B cell (primary cell): Measurements from ENCODE around the gene PRKCB.

Source experiments
- EZH2 ChIP-seq: IDR thresholded peaks from 2 replicates; pipeline ENCODE4 v1.6.1; 2012; ENCODE audit warnings: borderline replicate concordance, low read depth, mild to moderate bottlenecking, moderate library complexity, low read length; ENCODE audit not compliant: insufficient read depth, poor library complexity, severe bottlenecking
- TF ChIP-seq, protein P1 (sequence below): fragments of 200-600 bp; IDR thresholded peaks from one replicate; pipeline ENCODE4 v1.8.0; 2022; ENCODE audit warnings: antibody characterized with exemption, mild to moderate bottlenecking

DNA sequence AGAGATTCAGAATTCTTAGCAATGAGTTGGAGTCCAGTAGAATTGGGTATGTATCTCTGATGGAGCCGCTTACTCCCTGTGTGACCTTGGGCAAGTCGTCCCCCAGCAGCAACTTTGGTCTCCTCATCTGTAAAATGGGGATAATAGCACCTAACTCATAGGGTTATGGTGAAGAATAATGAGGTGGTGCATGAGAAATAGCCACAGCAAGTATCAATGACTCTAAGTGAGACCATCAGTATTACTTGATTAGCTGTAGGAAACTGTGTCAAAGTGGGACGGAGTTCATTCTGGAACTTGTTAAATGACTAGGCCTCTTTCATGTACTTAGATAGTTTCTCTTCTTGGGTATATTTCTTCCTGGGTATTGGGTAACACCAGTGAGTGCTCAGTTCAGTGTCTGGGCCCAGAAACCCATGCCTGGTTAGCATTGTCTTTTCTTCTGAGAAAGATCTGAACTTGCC, 6.4 kb downstream of the PRKCB start:
- TF ChIP-seq, protein P1, sequence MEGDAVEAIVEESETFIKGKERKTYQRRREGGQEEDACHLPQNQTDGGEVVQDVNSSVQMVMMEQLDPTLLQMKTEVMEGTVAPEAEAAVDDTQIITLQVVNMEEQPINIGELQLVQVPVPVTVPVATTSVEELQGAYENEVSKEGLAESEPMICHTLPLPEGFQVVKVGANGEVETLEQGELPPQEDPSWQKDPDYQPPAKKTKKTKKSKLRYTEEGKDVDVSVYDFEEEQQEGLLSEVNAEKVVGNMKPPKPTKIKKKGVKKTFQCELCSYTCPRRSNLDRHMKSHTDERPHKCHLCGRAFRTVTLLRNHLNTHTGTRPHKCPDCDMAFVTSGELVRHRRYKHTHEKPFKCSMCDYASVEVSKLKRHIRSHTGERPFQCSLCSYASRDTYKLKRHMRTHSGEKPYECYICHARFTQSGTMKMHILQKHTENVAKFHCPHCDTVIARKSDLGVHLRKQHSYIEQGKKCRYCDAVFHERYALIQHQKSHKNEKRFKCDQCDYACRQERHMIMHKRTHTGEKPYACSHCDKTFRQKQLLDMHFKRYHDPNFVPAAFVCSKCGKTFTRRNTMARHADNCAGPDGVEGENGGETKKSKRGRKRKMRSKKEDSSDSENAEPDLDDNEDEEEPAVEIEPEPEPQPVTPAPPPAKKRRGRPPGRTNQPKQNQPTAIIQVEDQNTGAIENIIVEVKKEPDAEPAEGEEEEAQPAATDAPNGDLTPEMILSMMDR = no peak
- no peak for TF ChIP-seq EZH2
